ENCODE measurements around the gene PRRT1.

DNA sequence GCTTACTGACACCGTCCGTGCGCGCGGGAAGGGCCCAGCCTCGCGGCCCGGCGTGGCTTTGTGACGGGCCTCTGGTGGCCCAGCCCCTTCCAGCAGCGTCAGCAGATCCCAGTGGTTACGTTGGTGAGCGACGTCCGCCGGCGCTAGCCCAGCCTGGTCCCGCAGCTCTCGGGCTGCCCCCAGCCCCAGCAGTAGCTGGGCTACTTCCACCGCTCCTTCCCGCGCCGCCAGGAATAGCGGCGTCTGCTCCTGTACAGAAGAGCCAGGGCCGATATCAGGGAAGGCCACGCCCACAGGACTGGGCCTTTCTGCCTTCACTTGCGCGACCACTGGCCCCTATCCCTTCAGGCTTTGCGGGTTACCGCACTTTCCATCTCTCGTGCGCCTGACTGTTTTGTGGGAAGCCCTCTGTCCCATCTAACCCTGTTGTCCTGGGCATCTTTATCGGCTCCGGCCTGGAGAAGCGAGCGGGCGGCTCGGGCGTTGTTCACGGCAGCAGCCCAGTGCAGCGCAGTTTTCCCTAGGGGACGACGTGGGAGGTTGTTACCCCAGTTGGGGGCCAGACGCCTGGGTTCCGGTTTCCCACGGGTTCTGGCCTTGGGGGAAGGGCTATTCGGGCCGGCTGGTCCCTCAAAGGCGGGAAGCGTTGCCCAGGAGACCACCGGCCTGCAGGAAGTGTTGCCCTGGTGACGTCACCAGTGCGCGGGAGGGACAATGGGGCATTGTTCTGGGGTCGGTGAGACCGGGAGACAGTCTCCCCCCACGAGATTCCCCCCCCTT is 44.4 kb upstream of the PRRT1 start:
- TF ChIP-seq, protein P1, sequence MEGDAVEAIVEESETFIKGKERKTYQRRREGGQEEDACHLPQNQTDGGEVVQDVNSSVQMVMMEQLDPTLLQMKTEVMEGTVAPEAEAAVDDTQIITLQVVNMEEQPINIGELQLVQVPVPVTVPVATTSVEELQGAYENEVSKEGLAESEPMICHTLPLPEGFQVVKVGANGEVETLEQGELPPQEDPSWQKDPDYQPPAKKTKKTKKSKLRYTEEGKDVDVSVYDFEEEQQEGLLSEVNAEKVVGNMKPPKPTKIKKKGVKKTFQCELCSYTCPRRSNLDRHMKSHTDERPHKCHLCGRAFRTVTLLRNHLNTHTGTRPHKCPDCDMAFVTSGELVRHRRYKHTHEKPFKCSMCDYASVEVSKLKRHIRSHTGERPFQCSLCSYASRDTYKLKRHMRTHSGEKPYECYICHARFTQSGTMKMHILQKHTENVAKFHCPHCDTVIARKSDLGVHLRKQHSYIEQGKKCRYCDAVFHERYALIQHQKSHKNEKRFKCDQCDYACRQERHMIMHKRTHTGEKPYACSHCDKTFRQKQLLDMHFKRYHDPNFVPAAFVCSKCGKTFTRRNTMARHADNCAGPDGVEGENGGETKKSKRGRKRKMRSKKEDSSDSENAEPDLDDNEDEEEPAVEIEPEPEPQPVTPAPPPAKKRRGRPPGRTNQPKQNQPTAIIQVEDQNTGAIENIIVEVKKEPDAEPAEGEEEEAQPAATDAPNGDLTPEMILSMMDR (IDR thresholded peaks at IDR 0.05): no peak
- peak; percentile 98 for TF ChIP-seq POLR2A (IDR thresholded peaks at IDR 0.05)
